Keratinocyte (primary cell): ENCODE measurements around the gene CCDC126. TPM values are rescaled to one million over a fixed set of nuclear protein-coding genes. Genes with fewer than 3 reads are reported as not detected.

ENCODE experiments used
- DNase-seq: peaks from one replicate; pipeline ENCODE4 v3.0.0-alpha.2; 2011; ENCODE audit warnings: low read depth, missing footprints, low spot score
- FAIRE-seq: peaks from 2 replicates; lab custom pipeline; 2011; peaks lifted over from hg19 to GRCh38; lab: Jason Lieb, UNC
- H2AFZ ChIP-seq: 2 replicates; pipeline ENCODE4 v1.6.0; 2012; ENCODE audit warnings: low read length, control low read depth, inconsistent platforms; ENCODE audit not compliant: control insufficient read depth
- H3K27ac ChIP-seq: 2 replicates; pipeline ENCODE4 v1.5.1; 2011; ENCODE audit warnings: low read length; ENCODE audit not compliant: control insufficient read depth, insufficient read depth
- H3K27me3 ChIP-seq: 3 replicates; pipeline ENCODE4 v1.6.0; 2011; ENCODE audit warnings: low read length; ENCODE audit not compliant: control insufficient read depth, insufficient read depth; ENCODE audit errors: extremely low read depth
- H3K36me3 ChIP-seq, 2 experiments: 2 replicates in 1 of 2; 3 replicates in 1 of 2; pipeline ENCODE4 v1.5.1; 2011; ENCODE audit warnings: low read length in 2 of 2, mild to moderate bottlenecking in 1 of 2; ENCODE audit not compliant: control insufficient read depth in 2 of 2, insufficient read depth in 2 of 2; ENCODE audit errors: extremely low read depth in 1 of 2
- H3K4me1 ChIP-seq: 3 replicates; pipeline ENCODE4 v1.5.1; 2011; ENCODE audit warnings: low read length; ENCODE audit not compliant: control insufficient read depth, insufficient read depth; ENCODE audit errors: extremely low read depth
- H3K4me2 ChIP-seq: 3 replicates; pipeline ENCODE4 v1.6.0; 2011; ENCODE audit warnings: low read depth, low read length; ENCODE audit not compliant: control insufficient read depth, insufficient read depth; ENCODE audit errors: extremely low read depth
- H3K4me3 ChIP-seq, 3 experiments: fragments of 200-600 bp in 1 of 3; sonication (generic) in 1 of 3; 2 replicates in 2 of 3; 3 replicates in 1 of 3; pipeline ENCODE4 v1.5.1; 2011 to 2016; ENCODE audit warnings: low read length in 3 of 3, mild to moderate bottlenecking in 3 of 3, control low read depth in 2 of 3, inconsistent platforms in 1 of 3, low read depth in 1 of 3, mixed read lengths in 1 of 3, mixed run types in 1 of 3, moderate library complexity in 1 of 3; ENCODE audit not compliant: control insufficient read depth in 2 of 3, insufficient read depth in 2 of 3; ENCODE audit errors: extremely low read depth in 1 of 3
- H3K79me2 ChIP-seq: 2 replicates; pipeline ENCODE4 v1.6.0; 2012; ENCODE audit warnings: low read length; ENCODE audit not compliant: control insufficient read depth, insufficient read depth
- H3K9ac ChIP-seq: 3 replicates; pipeline ENCODE4 v1.6.0; 2011; ENCODE audit warnings: low read length; ENCODE audit not compliant: control insufficient read depth, insufficient read depth; ENCODE audit errors: extremely low read depth
- H3K9me1 ChIP-seq: 3 replicates; pipeline ENCODE4 v1.6.0; 2011; ENCODE audit warnings: low read length; ENCODE audit not compliant: control insufficient read depth, insufficient read depth; ENCODE audit errors: extremely low read depth
- H3K9me3 ChIP-seq: 2 replicates; pipeline ENCODE4 v1.5.1; 2012; ENCODE audit warnings: low read depth, low read length; ENCODE audit not compliant: control insufficient read depth
- H4K20me1 ChIP-seq: 3 replicates; pipeline ENCODE4 v1.6.0; 2011; ENCODE audit warnings: low read length; ENCODE audit not compliant: control insufficient read depth, insufficient read depth; ENCODE audit errors: extremely low read depth
- CTCF ChIP-seq, 3 experiments: IDR thresholded peaks in 1 of 3; conservative IDR thresholded peaks in 1 of 3; optimal IDR thresholded peaks in 1 of 3; 2 replicates in 2 of 3; 3 replicates in 1 of 3; pipeline versions ENCODE3 to v1.5.1; 2011; ENCODE audit warnings: low read length in 3 of 3, mild to moderate bottlenecking in 3 of 3, moderate library complexity in 2 of 3, control low read depth in 1 of 3, inconsistent platforms in 1 of 3; ENCODE audit not compliant: insufficient read depth in 2 of 3; ENCODE audit errors: extremely low read depth in 1 of 3
- EZH2 ChIP-seq: IDR thresholded peaks from one replicate; pipeline ENCODE4 v1.6.1; 2012; ENCODE audit warnings: inconsistent platforms, mild to moderate bottlenecking, low read length, moderate library complexity
- dilution Hi-C: fragments of 300-500 bp; cut with MboI; formaldehyde crosslinking; loops from one replicate; pipeline ENCODE4 v1.7.0; 2020; ENCODE audit warnings: low sequenced_read_pairs; ENCODE audit not compliant: extremely low pct_ligation_motif_present
- polyA plus RNA-seq, 5 experiments: library from polyadenylated mRNA; depleted of rRNA in 3 of 5; stranded (reverse) in 3 of 5; stranded (forward) in 1 of 5; unstranded in 1 of 5; fragments of >200 nt; gene quantifications; 1 replicate in 1 of 5; 2 replicates in 3 of 5; 3 replicates in 1 of 5; pipeline versions ENCODE4 v1.2.1 to v1.2.3, GENCODE V29; 2011 to 2012; ENCODE audit warnings: missing spikeins in 2 of 5, low read depth in 1 of 5, low replicate concordance in 1 of 5

CCDC126 gene
- polyA plus RNA-seq, 1 donor (not counting 4 experiments of a cell fraction or from before 2014, with no cell fraction given): 8.4 TPM

DNA sequence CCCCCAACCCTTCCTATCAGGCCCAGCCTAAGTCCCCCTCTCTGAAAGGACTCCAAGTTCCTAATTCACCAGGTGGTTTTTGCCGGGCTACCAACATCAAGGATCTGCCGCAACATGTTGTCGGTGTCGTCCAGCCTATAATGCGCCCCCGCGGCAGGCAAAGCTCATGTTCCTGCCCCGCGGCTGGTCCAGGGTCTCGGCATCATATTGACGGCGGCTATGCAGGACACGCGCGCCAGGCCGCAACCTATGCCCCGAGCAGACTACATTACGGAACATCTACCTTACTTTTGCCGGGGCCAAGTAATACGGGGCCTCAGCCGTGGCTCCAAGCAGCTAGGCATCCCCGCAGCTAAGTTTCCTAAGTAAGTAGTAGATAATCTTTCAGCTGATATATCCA, 58.3 kb downstream of the CCDC126 start:
- H3K4me2 ChIP-seq: no peak overlapping the region
- no peaks in the 10 kb centered on the region for H3K36me3 ChIP-seq
- no peak overlapping the region for H3K27ac ChIP-seq
- H4K20me1 ChIP-seq: no peaks in the 10 kb centered on the region
- peaks cover 11% of the 10 kb centered on the region for H3K9me3 ChIP-seq
- H3K9me1 ChIP-seq: no peaks in the 10 kb centered on the region
- FAIRE-seq (no peak), DNase-seq (no peak)
- H3K4me1 ChIP-seq: no peaks in the 10 kb centered on the region
- H2AFZ ChIP-seq: no peak overlapping the region
- TF ChIP-seq EZH2 (no peak), CTCF (optimal IDR thresholded peaks at IDR 0.05 in 1 of 3, IDR thresholded peaks at IDR 0.05 in 1 of 3, conservative IDR thresholded peaks at IDR 0.05 in 1 of 3; ENCODE audit: extremely low read depth in 1 of 3, insufficient read depth in 2 of 3, low read length in 3 of 3) (no peak)
- H3K79me2 ChIP-seq: no peaks in the 10 kb centered on the region
- no peaks in the 10 kb centered on the region for H3K27me3 ChIP-seq
- H3K4me3 ChIP-seq: no peak overlapping the region
- no peak overlapping the region for H3K9ac ChIP-seq
- dilution Hi-C loops: no loop called here

GRCh38 chr7:23658831-23659427, 61.7 kb downstream of the CCDC126 start:
- Histone ChIP-seq H3K27ac (no peak overlapping the region), H3K9ac (no peak overlapping the region), H3K36me3 (no peaks in the 10 kb centered on the region), H3K27me3 (no peaks in the 10 kb centered on the region), H3K4me3 (no peak overlapping the region), H3K79me2 (no peaks in the 10 kb centered on the region), H4K20me1 (no peaks in the 10 kb centered on the region), H3K9me3 (peaks cover 5% of the 10 kb centered on the region), H3K9me1 (no peaks in the 10 kb centered on the region), H2AFZ (no peak overlapping the region), H3K4me2 (no peak overlapping the region), H3K4me1 (no peaks in the 10 kb centered on the region)
- no peak for TF ChIP-seq EZH2
- no peak for TF ChIP-seq CTCF (optimal IDR thresholded peaks at IDR 0.05 in 1 of 3, IDR thresholded peaks at IDR 0.05 in 1 of 3, conservative IDR thresholded peaks at IDR 0.05 in 1 of 3; ENCODE audit: extremely low read depth in 1 of 3, insufficient read depth in 2 of 3, low read length in 3 of 3)
- dilution Hi-C loops: no loop called here
- FAIRE-seq (no peak), DNase-seq (no peak)
